ENCODE data around the gene SPEG.

GRCh38 chr2:219385958-219386520 is 48.6 kb upstream of the SPEG start:
- TF ChIP-seq CTCF (optimal IDR thresholded peaks at IDR 0.05 in 1 of 3, IDR thresholded peaks at IDR 0.05 in 1 of 3, conservative IDR thresholded peaks at IDR 0.05 in 1 of 3; ENCODE audit: extremely low read depth in 1 of 3, insufficient read depth in 2 of 3, low read length in 3 of 3) (no peak), EZH2 (IDR thresholded peaks at IDR 0.05; ENCODE audit: low read length) (no peak)
